GM13977 (cell line): ENCODE data around the gene COL6A2.

ENCODE experiments used
- DNase-seq: peaks from one replicate; pipeline ENCODE4 v3.0.0; 2012; ENCODE audit warnings: low spot score
- in situ Hi-C: fragments of 300-500 bp; cut with MboI; formaldehyde crosslinking; loops from one replicate; pipeline ENCODE4 v1.12.0; 2022; ENCODE audit warnings: low sequenced_read_pairs, low pct_unique_long_range_greater_than_20kb, mixed read lengths, inconsistent platforms; ENCODE audit not compliant: unreplicated experiment
- TF ChIP-seq, protein P1 (sequence below): IDR thresholded peaks from 2 replicates; pipeline ENCODE4 v1.5.1; 2012; ENCODE audit warnings: mild to moderate bottlenecking, control low read depth; ENCODE audit not compliant: insufficient read depth; ENCODE audit errors: extremely low read depth, missing control alignments

Gene COL6A2

GRCh38 chr21:46110499-46111192 is 12.7 kb downstream of the COL6A2 start:
- no peak for DNase-seq
- TF ChIP-seq, protein P1, sequence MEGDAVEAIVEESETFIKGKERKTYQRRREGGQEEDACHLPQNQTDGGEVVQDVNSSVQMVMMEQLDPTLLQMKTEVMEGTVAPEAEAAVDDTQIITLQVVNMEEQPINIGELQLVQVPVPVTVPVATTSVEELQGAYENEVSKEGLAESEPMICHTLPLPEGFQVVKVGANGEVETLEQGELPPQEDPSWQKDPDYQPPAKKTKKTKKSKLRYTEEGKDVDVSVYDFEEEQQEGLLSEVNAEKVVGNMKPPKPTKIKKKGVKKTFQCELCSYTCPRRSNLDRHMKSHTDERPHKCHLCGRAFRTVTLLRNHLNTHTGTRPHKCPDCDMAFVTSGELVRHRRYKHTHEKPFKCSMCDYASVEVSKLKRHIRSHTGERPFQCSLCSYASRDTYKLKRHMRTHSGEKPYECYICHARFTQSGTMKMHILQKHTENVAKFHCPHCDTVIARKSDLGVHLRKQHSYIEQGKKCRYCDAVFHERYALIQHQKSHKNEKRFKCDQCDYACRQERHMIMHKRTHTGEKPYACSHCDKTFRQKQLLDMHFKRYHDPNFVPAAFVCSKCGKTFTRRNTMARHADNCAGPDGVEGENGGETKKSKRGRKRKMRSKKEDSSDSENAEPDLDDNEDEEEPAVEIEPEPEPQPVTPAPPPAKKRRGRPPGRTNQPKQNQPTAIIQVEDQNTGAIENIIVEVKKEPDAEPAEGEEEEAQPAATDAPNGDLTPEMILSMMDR, result no peak
- in situ Hi-C loops, result no loop called here

- in situ Hi-C loops, result no loop called here
- DNase-seq, result no peak
- TF ChIP-seq, protein P1, result no peak
Measured at GRCh38 chr21:46111193-46111571, 13.3 kb downstream of the COL6A2 start.

GRCh38 chr21:46111857-46112724 is 14.2 kb downstream of the COL6A2 start:
- in situ Hi-C loops, result no loop called here
- TF ChIP-seq, protein P1, result no peak
- DNase-seq, result no peak

DNA sequence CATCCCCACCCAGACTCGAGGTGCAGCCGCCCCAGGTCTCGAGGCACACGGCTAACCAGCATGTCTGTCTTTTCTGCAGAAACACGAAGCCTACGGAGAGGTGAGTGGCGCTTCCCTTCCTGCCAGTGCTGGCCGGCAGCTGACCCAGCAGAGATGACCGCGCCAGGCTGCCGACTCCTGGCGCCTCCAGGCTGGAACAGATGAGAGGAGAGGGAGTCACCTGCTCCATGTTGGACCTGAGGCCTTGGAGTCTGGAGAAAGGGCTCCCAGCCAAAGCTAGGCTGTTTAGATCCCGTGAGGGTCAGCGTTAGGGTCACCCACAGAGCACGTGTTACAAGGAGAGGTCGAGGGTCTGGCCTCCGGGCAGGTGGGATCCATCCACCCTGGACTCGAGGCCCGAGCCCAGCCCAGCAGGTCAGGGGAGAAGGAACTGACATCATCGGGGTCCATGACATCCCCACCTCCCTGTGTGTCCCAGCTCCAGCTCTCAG is 14.9 kb downstream of the COL6A2 start:
- TF ChIP-seq, protein P1, result no peak
- in situ Hi-C loops, result no loop called here
- DNase-seq, result no peak

DNA sequence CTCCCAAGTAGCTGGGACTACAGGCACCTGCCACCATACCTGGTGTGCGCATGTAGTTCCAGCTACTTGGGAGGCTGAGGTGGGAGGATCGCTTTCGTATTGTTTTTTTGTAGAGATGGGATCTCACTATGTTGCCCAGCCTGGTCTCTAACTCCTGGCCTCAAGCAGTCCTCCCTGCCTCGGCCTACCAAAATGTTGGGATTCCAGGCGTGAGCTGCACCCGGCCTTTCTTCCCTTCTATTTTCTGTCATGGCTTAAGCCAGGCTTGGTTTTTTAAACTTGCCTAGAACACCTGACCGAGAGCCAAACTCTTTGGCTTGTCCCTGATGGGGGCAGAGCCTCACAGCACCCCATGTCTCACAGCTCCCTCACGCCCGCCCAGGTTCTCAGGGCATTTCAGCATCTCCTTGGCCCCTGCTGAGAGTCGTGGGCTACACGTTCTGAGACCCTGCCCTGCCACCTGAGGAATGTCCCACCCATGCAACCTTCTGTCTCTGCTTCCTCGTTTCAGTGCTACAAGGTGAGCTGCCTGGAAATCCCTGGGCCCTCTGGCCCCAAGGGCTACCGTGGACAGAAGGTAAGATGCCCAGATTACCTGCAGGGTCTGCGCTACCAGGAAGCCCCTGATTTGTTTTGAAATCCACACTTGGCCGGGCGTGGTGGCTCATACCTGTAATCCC is 15.7 kb downstream of the COL6A2 start:
- in situ Hi-C loops, result no loop called here

DNA sequence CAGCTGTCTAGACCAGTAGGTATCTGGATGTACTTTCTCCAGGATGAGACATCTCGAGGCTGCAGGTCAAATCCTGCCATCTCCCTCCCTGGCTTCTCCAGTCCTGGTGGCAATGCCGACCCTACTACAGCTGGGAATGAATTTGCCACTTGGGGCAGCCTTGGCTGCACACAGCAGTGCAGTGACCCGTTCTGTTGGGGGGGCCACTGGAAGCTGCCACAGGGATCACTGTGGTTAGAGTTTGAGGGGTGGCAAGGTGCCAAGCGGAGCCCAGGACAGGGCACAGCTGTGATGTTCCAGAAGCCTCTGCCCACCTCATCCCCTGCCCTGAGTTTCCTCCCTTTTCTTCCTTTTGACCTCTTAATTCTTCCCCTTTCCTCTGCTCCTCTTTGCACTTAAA is 17.1 kb downstream of the COL6A2 start:
- in situ Hi-C loops, result no loop called here
- no peak for DNase-seq
- TF ChIP-seq, protein P1, result no peak

More for the DNA sequence above, 15.7 kb downstream of the COL6A2 start:
- TF ChIP-seq, protein P1, result no peak
- no peak for DNase-seq
